Middle frontal gyrus (tissue), 1 donor: ENCODE data around the gene SFN.
"Not testable (repeated sequence)": the region's sequence is repeated elsewhere in the genome, so short reads cannot be mapped to it uniquely, and the experiment has no call there.

Experiments used
- DNase-seq: peaks from one replicate; pipeline ENCODE4 v3.0.0-alpha.2; 2015; ENCODE audit warnings: low spot score; ENCODE audit errors: extremely low spot score

Gene SFN

GRCh38 chr1:26839339-26839722 is 23.6 kb upstream of the SFN start:
- no peak for DNase-seq

- DNase-seq, result no peak
Observed at GRCh38 chr1:26839779-26840178, 23.2 kb upstream of the SFN start.

- no peak for DNase-seq
Observed at GRCh38 chr1:26844424-26845196, 18.3 kb upstream of the SFN start.

- DNase-seq, result not testable (repeated sequence)
Observed at GRCh38 chr1:26847826-26848225, 15.1 kb upstream of the SFN start.

- no peak for DNase-seq
Observed at GRCh38 chr1:26848499-26848898, 14.4 kb upstream of the SFN start.

GRCh38 chr1:26848941-26849774 is 13.8 kb upstream of the SFN start:
- DNase-seq, result no peak

- no peak for DNase-seq
Observed at GRCh38 chr1:26851106-26851684, 11.8 kb upstream of the SFN start.

GRCh38 chr1:26852701-26853100 is 10.2 kb upstream of the SFN start:
- no peak for DNase-seq

GRCh38 chr1:26853156-26853555 is 9.8 kb upstream of the SFN start:
- no peak for DNase-seq

- DNase-seq, result no peak
Observed at GRCh38 chr1:26853600-26853999, 9.3 kb upstream of the SFN start.

- no peak for DNase-seq
Observed at GRCh38 chr1:26854906-26855305, 8.0 kb upstream of the SFN start.

GRCh38 chr1:26855636-26856035 is 7.3 kb upstream of the SFN start:
- no peak for DNase-seq

- DNase-seq, result no peak
Observed at GRCh38 chr1:26856181-26856580, 6.8 kb upstream of the SFN start.

- no peak for DNase-seq
Observed at GRCh38 chr1:26856604-26857469, 6.1 kb upstream of the SFN start.

GRCh38 chr1:26857473-26858060 is 5.4 kb upstream of the SFN start:
- DNase-seq, result no peak

GRCh38 chr1:26858160-26858559 is 4.8 kb upstream of the SFN start:
- DNase-seq, result no peak

- no peak for DNase-seq
Observed at GRCh38 chr1:26858891-26859640, 3.9 kb upstream of the SFN start.

GRCh38 chr1:26861286-26861701 is 1.7 kb upstream of the SFN start:
- no peak for DNase-seq

GRCh38 chr1:26861889-26862378 is 1.0 kb upstream of the SFN start:
- no peak for DNase-seq

GRCh38 chr1:26863685-26864077 is 732 bp downstream of the SFN start:
- DNase-seq, result no peak
